Retinal pigment epithelial cell (primary cell): ENCODE data around the gene OR4C45.
"Not testable (repeated sequence)": the region's sequence is repeated elsewhere in the genome, so short reads cannot be mapped to it uniquely, and the experiment has no call there.

Experiments used
- DNase-seq: peaks from one replicate; pipeline ENCODE4 v3.0.0-alpha.2; 2010; ENCODE audit warnings: low read depth
- H3K4me3 ChIP-seq: 2 replicates; pipeline ENCODE4 v1.5.1; 2011; ENCODE audit warnings: mild to moderate bottlenecking, low read length, control low read depth, moderate library complexity
- TF ChIP-seq, protein P1 (sequence below): conservative IDR thresholded peaks from 2 replicates; pipeline ENCODE4 v1.5.1; 2011; ENCODE audit warnings: low read depth, low read length, control low read depth, inconsistent platforms

Gene OR4C45

DNA sequence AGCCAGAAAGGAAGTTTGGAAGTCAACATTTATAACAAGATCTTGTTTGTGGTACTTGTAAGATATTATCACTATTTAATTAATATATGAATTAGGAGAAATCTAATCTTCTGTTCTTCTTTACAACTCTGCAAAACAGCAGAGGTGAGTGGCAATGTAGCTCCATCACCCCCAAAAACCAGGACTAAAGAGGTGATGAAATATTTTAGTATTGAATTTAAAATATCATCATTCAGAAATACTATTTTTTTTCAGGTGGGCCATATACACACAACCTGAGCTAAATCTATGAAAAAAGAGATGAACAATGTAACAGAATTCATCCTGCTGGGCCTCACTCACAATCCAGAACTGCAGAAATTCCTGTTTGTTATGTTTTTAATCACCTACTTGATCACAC, at the start of gene OR4C45:
Gene OR4C45 (plus strand): TSS at position 301 of the 400 bp plus-strand sequence.
- TF ChIP-seq, protein P1, sequence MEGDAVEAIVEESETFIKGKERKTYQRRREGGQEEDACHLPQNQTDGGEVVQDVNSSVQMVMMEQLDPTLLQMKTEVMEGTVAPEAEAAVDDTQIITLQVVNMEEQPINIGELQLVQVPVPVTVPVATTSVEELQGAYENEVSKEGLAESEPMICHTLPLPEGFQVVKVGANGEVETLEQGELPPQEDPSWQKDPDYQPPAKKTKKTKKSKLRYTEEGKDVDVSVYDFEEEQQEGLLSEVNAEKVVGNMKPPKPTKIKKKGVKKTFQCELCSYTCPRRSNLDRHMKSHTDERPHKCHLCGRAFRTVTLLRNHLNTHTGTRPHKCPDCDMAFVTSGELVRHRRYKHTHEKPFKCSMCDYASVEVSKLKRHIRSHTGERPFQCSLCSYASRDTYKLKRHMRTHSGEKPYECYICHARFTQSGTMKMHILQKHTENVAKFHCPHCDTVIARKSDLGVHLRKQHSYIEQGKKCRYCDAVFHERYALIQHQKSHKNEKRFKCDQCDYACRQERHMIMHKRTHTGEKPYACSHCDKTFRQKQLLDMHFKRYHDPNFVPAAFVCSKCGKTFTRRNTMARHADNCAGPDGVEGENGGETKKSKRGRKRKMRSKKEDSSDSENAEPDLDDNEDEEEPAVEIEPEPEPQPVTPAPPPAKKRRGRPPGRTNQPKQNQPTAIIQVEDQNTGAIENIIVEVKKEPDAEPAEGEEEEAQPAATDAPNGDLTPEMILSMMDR, result no peak
- H3K4me3 ChIP-seq, result no peak within 1 kb of the TSS

DNA sequence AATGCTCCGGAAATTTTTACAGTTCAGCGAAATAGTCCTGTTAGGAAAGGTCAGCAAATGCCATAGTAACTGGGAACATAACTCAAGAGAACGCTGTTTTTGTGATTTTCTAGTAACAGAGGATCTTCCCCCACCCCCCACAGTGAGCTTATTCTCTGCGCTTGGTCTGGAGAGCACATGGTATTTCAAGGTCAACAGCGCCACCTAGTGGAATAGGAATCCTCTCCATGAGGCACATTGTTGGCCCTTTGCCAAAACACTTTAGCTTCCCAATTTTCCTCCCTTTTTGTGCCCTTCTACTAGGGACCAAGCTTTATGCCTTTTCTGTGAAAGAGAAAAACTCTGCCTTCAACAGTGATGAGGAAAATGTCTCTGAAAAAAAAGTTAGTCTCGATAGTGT, 37.1 kb upstream of the OR4C45 start:
- no peak for DNase-seq
- TF ChIP-seq, protein P1, result peak; percentile 24
- H3K4me3 ChIP-seq, result no peak overlapping the region

More for the DNA sequence above, at the start of gene OR4C45:
- no peak for DNase-seq

DNA sequence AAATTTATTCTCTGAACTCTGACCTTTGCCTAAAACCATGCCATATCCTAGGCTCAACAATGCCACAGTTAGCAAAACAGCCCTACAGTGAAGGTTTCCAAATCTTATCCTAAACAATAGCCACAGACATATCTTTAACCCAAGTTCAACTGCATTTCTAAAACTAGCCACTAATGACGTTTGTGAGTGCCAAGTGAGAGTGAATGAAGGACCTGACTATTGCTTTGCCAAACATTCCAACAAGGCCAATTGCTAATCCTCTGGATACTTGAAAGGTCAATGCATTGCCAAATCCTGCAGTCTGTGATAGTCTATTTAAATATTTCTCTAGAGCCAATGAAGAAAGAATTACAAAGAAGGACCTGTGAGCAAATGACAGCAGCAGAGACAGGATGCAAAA, 2.5 kb upstream of the OR4C45 start:
- TF ChIP-seq, protein P1, result no peak
- no peak overlapping the region for H3K4me3 ChIP-seq
- DNase-seq, result no peak

DNA sequence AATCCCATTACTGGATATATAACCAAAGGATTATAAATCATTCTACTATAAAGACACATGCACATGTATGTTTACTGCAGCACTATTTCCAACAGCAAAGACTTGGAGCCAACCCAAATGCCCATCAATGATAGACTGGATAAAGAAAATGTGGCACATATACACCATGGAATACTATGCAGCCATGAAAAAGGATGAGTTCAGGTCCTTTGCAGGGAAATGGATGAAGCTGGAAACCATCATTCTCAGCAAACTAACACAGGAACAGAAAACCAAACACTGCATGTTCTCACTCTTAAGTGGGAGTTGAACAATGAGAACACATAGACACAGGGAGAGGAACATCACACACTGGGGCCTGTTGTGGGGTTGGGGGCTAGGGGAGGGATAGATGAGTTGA, 3.6 kb downstream of the OR4C45 start:
- not testable (repeated sequence) for DNase-seq, H3K4me3 ChIP-seq

DNA sequence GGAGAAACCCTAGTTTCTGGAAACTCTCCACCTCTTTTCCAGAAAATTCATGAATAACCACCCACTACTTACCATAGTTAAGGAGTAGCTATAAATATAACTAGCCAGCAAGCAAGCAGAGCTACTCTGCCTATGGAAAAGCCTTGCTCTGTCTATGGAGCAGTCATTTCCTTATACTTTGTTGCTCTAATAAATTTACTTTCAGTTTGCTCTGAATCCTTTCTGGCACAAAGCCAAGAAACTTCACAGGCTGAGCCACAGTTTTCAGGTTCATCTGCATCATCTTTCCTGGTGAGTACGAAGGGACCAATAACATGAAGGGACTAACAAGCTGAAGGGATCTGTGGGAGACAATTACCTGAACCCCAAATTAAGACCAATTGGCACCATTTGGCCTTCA, 4.6 kb downstream of the OR4C45 start:
- DNase-seq, result no peak
- H3K4me3 ChIP-seq, result no peak overlapping the region
- TF ChIP-seq, protein P1, result no peak

DNA sequence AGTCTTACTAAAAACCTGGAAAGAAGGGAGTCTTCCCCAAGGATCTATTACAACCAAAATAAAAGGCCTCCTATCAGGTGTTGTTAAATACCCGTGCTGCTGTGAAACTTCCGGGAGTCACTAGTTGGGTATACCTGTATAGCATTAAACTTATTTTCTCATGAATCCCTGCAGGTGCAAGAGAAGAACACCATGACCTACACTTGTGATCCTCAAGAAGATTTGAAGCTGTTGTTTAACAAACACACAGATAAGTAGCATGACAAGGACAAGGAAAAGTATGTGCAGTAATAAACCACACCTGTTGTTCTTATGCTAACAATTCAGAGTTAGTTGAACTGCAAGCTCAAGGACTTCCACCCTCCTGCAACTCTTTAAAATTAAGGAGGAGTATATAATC, 12.0 kb downstream of the OR4C45 start:
- H3K4me3 ChIP-seq, result no peak overlapping the region
- no peak for DNase-seq
- TF ChIP-seq, protein P1, result no peak

DNA sequence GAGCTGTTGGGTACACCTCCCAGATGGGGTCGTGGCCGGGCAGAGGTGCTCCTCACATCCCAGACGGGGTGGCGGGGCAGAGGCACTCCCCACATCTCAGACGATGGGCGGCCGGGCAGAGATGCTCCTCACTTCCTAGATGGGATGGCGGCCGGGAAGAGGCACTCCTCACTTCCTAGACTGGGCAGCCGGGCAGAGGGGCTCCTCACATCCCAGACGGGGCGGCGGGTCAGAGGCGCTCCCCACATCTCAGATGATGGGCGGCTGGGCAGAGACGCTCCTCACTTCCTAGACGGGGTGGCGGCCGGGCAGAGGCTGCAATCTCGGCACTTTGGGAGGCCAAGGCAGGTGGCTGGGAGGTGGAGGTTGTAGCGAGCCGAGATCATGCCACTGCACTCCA, 30.4 kb downstream of the OR4C45 start:
- not testable (repeated sequence) for DNase-seq, H3K4me3 ChIP-seq

DNA sequence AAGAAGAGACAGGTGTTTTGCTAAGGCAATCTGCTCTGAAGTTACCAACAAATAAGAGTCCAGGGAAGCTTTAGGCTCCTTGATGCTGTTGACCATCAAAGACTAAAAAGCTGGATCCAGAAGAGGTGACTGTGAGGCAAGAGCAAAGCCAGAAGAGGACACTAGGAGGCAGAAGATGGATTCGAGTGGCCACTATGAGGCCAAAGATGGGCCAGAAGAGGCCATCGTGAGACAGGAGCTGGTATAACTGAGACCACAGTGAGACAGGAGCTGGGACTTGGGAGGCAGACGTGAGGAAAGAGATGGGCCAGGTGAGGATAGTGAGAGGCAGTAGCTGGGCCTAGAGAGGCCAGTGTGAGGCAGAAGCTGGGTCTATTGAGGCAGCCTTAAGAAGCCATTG, 37.7 kb downstream of the OR4C45 start:
- no peak for DNase-seq
- H3K4me3 ChIP-seq, result no peak overlapping the region
- TF ChIP-seq, protein P1, result no peak
